Measurements from ENCODE around the gene GLCE.

The GLCE gene

GRCh38 chr15:69170597-69170996 lies 10.2 kb downstream of the GLCE start:
- Mint-ChIP-seq H3K9me3 (no peaks in the 10 kb centered on the region), H3K4me1 (ENCODE audit: low read depth in 2 of 2) (no peaks in the 10 kb centered on the region), H3K27ac (no peak overlapping the region), H3K36me3 (ENCODE audit: insufficient read depth) (no peaks in the 10 kb centered on the region), H3K4me3 (no peak overlapping the region), H3K27me3 (no peaks in the 10 kb centered on the region)
- ATAC-seq (replicated peaks) = no peak
- no peak for DNase-seq

GRCh38 chr15:69172847-69173246 lies 12.4 kb downstream of the GLCE start:
- no peak for ATAC-seq (replicated peaks)
- no peaks in the 10 kb centered on the region for H3K4me1 Mint-ChIP-seq (ENCODE audit: low read depth in 2 of 2)
- no peaks in the 10 kb centered on the region for H3K36me3 Mint-ChIP-seq (ENCODE audit: insufficient read depth)
- no peak for DNase-seq
- H3K27ac Mint-ChIP-seq = peak overlapping the region in 1 of 2 donors; percentile 26
- no peaks in the 10 kb centered on the region for H3K9me3 Mint-ChIP-seq
- H3K4me3 Mint-ChIP-seq = no peak overlapping the region
- H3K27me3 Mint-ChIP-seq = no peaks in the 10 kb centered on the region

GRCh38 chr15:69175536-69175935 lies 15.1 kb downstream of the GLCE start:
- no peak overlapping the region for H3K27ac Mint-ChIP-seq
- no peak overlapping the region for H3K4me3 Mint-ChIP-seq
- no peak for DNase-seq
- H3K36me3 Mint-ChIP-seq (ENCODE audit: insufficient read depth) = no peaks in the 10 kb centered on the region
- no peaks in the 10 kb centered on the region for H3K27me3 Mint-ChIP-seq
- no peak for ATAC-seq (replicated peaks)
- no peaks in the 10 kb centered on the region for H3K9me3 Mint-ChIP-seq
- no peaks in the 10 kb centered on the region for H3K4me1 Mint-ChIP-seq (ENCODE audit: low read depth in 2 of 2)

- Mint-ChIP-seq H3K4me1 (ENCODE audit: low read depth in 2 of 2) (no peaks in the 10 kb centered on the region), H3K9me3 (no peaks in the 10 kb centered on the region), H3K4me3 (no peak overlapping the region), H3K27ac (no peak overlapping the region), H3K36me3 (ENCODE audit: insufficient read depth) (no peaks in the 10 kb centered on the region), H3K27me3 (no peaks in the 10 kb centered on the region)
- DNase-seq = no peak
- ATAC-seq (replicated peaks) = no peak
Measured at GRCh38 chr15:69181424-69181823, 21.0 kb downstream of the GLCE start.

GRCh38 chr15:69185216-69185615 lies 24.8 kb downstream of the GLCE start:
- DNase-seq (no peak), ATAC-seq (replicated peaks) (no peak)
- Mint-ChIP-seq H3K4me1 (ENCODE audit: low read depth in 2 of 2) (no peaks in the 10 kb centered on the region), H3K4me3 (no peak overlapping the region), H3K36me3 (ENCODE audit: insufficient read depth) (no peaks in the 10 kb centered on the region), H3K27me3 (no peaks in the 10 kb centered on the region), H3K27ac (no peak overlapping the region), H3K9me3 (peaks cover 0 to 2% of the 10 kb centered on the region in 2 donors)

- no peak overlapping the region for H3K27ac Mint-ChIP-seq
- no peaks in the 10 kb centered on the region for H3K36me3 Mint-ChIP-seq (ENCODE audit: insufficient read depth)
- ATAC-seq (replicated peaks) (no peak), DNase-seq (no peak)
- peaks cover 0 to 2% of the 10 kb centered on the region in 2 donors for H3K9me3 Mint-ChIP-seq
- H3K4me3 Mint-ChIP-seq = no peak overlapping the region
- H3K27me3 Mint-ChIP-seq = no peaks in the 10 kb centered on the region
- no peaks in the 10 kb centered on the region for H3K4me1 Mint-ChIP-seq (ENCODE audit: low read depth in 2 of 2)
Measured at GRCh38 chr15:69185706-69186105, 25.3 kb downstream of the GLCE start.

GRCh38 chr15:69189157-69189556 lies 28.7 kb downstream of the GLCE start:
- no peak overlapping the region for H3K27ac Mint-ChIP-seq
- DNase-seq = no peak
- H3K4me3 Mint-ChIP-seq = no peak overlapping the region
- peaks cover 0 to 2% of the 10 kb centered on the region in 2 donors for H3K9me3 Mint-ChIP-seq
- no peaks in the 10 kb centered on the region for H3K36me3 Mint-ChIP-seq (ENCODE audit: insufficient read depth)
- no peak for ATAC-seq (replicated peaks)
- no peaks in the 10 kb centered on the region for H3K27me3 Mint-ChIP-seq
- H3K4me1 Mint-ChIP-seq (ENCODE audit: low read depth in 2 of 2) = no peaks in the 10 kb centered on the region

- H3K36me3 Mint-ChIP-seq (ENCODE audit: insufficient read depth) = no peaks in the 10 kb centered on the region
- DNase-seq (no peak), ATAC-seq (replicated peaks) (no peak)
- H3K9me3 Mint-ChIP-seq = peaks cover 0 to 2% of the 10 kb centered on the region in 2 donors
- H3K4me3 Mint-ChIP-seq = no peak overlapping the region
- H3K4me1 Mint-ChIP-seq (ENCODE audit: low read depth in 2 of 2) = no peaks in the 10 kb centered on the region
- no peak overlapping the region for H3K27ac Mint-ChIP-seq
- no peaks in the 10 kb centered on the region for H3K27me3 Mint-ChIP-seq
Measured at GRCh38 chr15:69190091-69190490, 29.7 kb downstream of the GLCE start.

GRCh38 chr15:69190504-69190903 lies 30.1 kb downstream of the GLCE start:
- H3K4me1 Mint-ChIP-seq (ENCODE audit: low read depth in 2 of 2) = no peaks in the 10 kb centered on the region
- no peak for ATAC-seq (replicated peaks)
- no peak for DNase-seq
- H3K36me3 Mint-ChIP-seq (ENCODE audit: insufficient read depth) = no peaks in the 10 kb centered on the region
- no peaks in the 10 kb centered on the region for H3K27me3 Mint-ChIP-seq
- H3K4me3 Mint-ChIP-seq = no peak overlapping the region
- H3K9me3 Mint-ChIP-seq = peaks cover 0 to 2% of the 10 kb centered on the region in 2 donors
- H3K27ac Mint-ChIP-seq = no peak overlapping the region

GRCh38 chr15:69194025-69194827 lies 33.8 kb downstream of the GLCE start:
- no peaks in the 10 kb centered on the region for H3K36me3 Mint-ChIP-seq (ENCODE audit: insufficient read depth)
- H3K4me3 Mint-ChIP-seq = no peak overlapping the region
- no peak for DNase-seq
- H3K27me3 Mint-ChIP-seq = no peaks in the 10 kb centered on the region
- no peak overlapping the region for H3K27ac Mint-ChIP-seq
- no peaks in the 10 kb centered on the region for H3K9me3 Mint-ChIP-seq
- peaks cover 0 to 5% of the 10 kb centered on the region in 2 donors for H3K4me1 Mint-ChIP-seq (ENCODE audit: low read depth in 2 of 2)
- no peak for ATAC-seq (replicated peaks)

GRCh38 chr15:69194854-69195253 lies 34.4 kb downstream of the GLCE start:
- peaks cover 0 to 5% of the 10 kb centered on the region in 2 donors for H3K4me1 Mint-ChIP-seq (ENCODE audit: low read depth in 2 of 2)
- no peaks in the 10 kb centered on the region for H3K36me3 Mint-ChIP-seq (ENCODE audit: insufficient read depth)
- no peaks in the 10 kb centered on the region for H3K27me3 Mint-ChIP-seq
- H3K4me3 Mint-ChIP-seq = no peak overlapping the region
- H3K27ac Mint-ChIP-seq = no peak overlapping the region
- ATAC-seq (replicated peaks) = no peak
- H3K9me3 Mint-ChIP-seq = no peaks in the 10 kb centered on the region
- DNase-seq = no peak

- H3K36me3 Mint-ChIP-seq (ENCODE audit: insufficient read depth) = no peaks in the 10 kb centered on the region
- no peak for ATAC-seq (replicated peaks)
- H3K4me3 Mint-ChIP-seq = no peak overlapping the region
- no peak overlapping the region for H3K27ac Mint-ChIP-seq
- DNase-seq = no peak
- no peaks in the 10 kb centered on the region for H3K4me1 Mint-ChIP-seq (ENCODE audit: low read depth in 2 of 2)
- H3K27me3 Mint-ChIP-seq = no peaks in the 10 kb centered on the region
- H3K9me3 Mint-ChIP-seq = no peaks in the 10 kb centered on the region
Measured at GRCh38 chr15:69200832-69201745, 40.7 kb downstream of the GLCE start.

- H3K4me3 Mint-ChIP-seq = no peak overlapping the region
- H3K27me3 Mint-ChIP-seq = no peaks in the 10 kb centered on the region
- DNase-seq (no peak), ATAC-seq (replicated peaks) (no peak)
- no peak overlapping the region for H3K27ac Mint-ChIP-seq
- peaks cover 0 to 1% of the 10 kb centered on the region in 2 donors for H3K4me1 Mint-ChIP-seq (ENCODE audit: low read depth in 2 of 2)
- H3K36me3 Mint-ChIP-seq (ENCODE audit: insufficient read depth) = no peaks in the 10 kb centered on the region
- H3K9me3 Mint-ChIP-seq = no peaks in the 10 kb centered on the region
Measured at GRCh38 chr15:69206079-69206478, 45.6 kb downstream of the GLCE start.

- DNase-seq (no peak), ATAC-seq (replicated peaks) (no peak)
- Mint-ChIP-seq H3K27ac (no peak overlapping the region), H3K4me1 (ENCODE audit: low read depth in 2 of 2) (peaks cover 0 to 1% of the 10 kb centered on the region in 2 donors), H3K9me3 (no peaks in the 10 kb centered on the region), H3K27me3 (no peaks in the 10 kb centered on the region), H3K36me3 (ENCODE audit: insufficient read depth) (no peaks in the 10 kb centered on the region), H3K4me3 (no peak overlapping the region)
Measured at GRCh38 chr15:69209661-69210060, 49.2 kb downstream of the GLCE start.
